Measurements from ENCODE around the gene HARS1.
A peak's percentile ranks its signal among the peaks of the same experiment; 100 is the strongest.
"Not testable (repeated sequence)": the region's sequence is repeated elsewhere in the genome, so short reads cannot be mapped to it uniquely, and the experiment has no call there.

HARS1 gene

GRCh38 chr5:140632366-140633020 lies 58.7 kb downstream of the HARS1 start:
- peak in 3 of 4 experiments; percentile 18 to 42 (median 34) for DNase-seq

GRCh38 chr5:140631831-140632365 lies 59.3 kb downstream of the HARS1 start:
- DNase-seq: peak in 1 of 4 experiments; percentile 41

- DNase-seq: no peak
These were observed 60.1 kb downstream of the HARS1 start for GRCh38 chr5:140631036-140631417.

GRCh38 chr5:140630292-140631035 lies 60.7 kb downstream of the HARS1 start:
- no peak for DNase-seq

GRCh38 chr5:140628711-140629110 lies 62.5 kb downstream of the HARS1 start:
- no peak for DNase-seq

GRCh38 chr5:140627972-140628371 lies 63.2 kb downstream of the HARS1 start:
- no peak for DNase-seq

GRCh38 chr5:140624886-140625285 lies 66.3 kb downstream of the HARS1 start:
- not testable (repeated sequence) for DNase-seq
